ENCODE measurements around the gene HOXC11.

Gene HOXC11

GRCh38 chr12:53944209-53944608 is 28.7 kb upstream of the HOXC11 start:
- DNase-seq: no peak

GRCh38 chr12:53944907-53945847 is 27.7 kb upstream of the HOXC11 start:
- DNase-seq: no peak

DNA sequence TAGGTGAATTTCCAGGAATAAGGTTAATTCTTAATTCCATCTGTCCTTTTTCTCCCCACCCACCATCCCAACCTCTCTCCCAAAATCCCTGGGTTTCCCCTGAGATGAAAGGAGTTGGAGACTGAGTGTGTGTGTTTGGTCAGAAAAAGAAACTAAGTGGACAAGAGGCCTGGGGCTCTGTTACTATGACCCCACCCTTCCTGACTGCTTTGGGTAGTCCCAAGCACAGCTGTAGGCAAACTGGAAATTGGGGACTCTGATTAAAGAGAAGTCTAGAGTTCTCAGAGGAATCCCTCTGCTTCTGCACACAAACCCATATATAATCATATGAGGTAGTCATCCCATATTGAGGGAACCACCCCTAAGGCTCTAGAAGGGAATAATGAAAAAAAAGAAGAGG is 25.2 kb upstream of the HOXC11 start:
- no peak for DNase-seq

DNA sequence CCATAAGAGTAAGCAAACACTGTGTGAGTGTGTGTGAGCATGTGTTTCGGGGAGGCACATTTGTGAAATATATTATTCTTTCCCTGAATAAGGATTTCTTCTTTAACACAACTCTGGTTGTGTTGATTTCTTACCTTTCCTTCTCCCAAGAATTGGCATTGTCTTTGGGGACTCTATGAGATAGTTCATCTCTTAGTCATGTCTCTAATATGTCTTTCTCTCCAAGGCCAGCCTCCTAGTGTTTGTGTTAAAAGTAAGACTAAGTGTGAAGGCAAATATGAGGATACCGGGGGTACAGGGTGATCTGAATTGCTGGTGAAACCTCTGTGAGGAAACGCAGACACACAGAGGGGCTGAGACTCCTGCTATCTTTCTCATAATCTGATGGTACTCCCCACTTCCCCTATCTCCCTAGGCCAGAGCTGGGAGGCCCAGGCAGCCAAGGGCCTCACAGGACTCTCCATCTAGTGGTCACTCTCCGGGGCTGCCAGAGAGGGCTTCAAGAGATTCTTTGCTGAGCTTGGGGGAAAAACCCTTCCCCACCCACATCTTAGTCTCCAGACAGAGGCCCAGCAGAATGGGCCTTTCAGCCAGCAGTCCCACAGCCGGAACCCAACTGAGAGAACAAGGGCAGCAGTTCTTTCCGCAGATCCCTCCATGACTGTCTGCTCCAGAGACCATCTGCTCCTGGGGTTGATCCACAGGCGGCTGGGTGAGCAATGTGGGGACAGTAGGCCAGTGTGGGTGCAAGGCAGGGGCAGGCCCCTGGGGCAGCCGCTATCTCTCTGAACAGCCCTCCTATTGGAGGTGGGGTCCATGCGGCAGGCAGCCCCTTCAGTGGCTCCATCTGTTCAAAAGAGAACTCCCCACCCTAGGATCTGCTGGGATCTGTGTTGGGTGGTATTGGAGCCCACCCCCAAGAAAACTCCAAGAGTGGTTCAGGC is 24.0 kb upstream of the HOXC11 start:
- no peak for DNase-seq

DNA sequence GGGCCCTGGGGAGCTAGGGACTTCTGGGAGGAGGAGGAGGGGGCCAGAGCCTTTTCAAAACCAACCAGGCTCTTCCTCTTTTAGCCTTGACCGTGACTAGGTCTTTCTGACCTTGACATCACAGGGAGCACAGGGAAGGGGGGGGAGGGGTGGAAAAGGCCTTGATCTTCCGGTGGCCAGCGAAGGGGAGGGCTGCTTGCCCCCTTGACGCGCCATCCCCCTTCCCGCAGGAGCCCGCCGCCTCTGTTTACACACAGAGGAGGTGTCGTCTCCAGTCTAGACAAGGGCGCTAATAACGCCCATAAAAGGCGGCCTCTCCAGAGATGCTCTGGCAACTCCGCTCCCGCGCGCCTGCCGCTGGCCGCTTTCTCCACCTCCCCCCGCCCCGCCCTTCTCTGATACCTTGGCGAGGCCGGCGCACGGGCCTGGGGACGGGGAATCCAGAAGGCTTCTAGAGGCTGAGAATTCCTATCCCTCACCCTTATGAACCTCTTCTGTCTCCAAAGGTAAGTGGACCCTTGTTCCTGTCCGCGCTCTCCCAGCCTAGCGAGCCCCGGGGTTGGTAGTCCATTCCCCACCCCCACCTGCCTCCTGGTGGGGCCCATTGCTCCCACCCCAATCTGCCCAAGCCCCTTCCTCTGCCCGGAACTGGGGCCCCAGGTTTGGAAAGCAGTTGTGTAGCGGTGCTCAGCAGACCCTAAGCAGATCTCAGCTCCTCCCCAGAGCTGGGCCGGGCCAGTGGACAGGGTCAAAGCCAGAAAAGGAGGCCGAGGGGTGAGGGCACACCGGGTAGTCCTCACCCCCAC is 23.1 kb upstream of the HOXC11 start:
- no peak for DNase-seq

DNA sequence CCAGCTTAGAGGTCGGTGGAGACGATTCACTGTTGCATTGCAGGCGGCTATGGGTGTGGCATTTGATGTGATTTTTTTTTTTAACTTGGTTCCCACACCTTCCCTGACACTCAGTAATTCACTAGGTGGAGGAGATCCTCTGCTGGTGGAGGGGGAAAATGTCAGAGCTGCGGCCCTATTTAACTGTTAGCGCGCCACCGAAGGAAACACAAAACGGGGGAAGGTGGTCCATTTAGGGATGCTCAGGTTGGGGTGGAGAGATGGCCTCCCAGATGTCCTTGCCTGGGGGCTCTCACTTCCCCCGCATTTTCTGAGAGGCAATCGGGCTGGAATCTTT is 22.5 kb upstream of the HOXC11 start:
- no peak for DNase-seq

GRCh38 chr12:53950789-53951576 is 21.9 kb upstream of the HOXC11 start:
- DNase-seq: no peak

DNA sequence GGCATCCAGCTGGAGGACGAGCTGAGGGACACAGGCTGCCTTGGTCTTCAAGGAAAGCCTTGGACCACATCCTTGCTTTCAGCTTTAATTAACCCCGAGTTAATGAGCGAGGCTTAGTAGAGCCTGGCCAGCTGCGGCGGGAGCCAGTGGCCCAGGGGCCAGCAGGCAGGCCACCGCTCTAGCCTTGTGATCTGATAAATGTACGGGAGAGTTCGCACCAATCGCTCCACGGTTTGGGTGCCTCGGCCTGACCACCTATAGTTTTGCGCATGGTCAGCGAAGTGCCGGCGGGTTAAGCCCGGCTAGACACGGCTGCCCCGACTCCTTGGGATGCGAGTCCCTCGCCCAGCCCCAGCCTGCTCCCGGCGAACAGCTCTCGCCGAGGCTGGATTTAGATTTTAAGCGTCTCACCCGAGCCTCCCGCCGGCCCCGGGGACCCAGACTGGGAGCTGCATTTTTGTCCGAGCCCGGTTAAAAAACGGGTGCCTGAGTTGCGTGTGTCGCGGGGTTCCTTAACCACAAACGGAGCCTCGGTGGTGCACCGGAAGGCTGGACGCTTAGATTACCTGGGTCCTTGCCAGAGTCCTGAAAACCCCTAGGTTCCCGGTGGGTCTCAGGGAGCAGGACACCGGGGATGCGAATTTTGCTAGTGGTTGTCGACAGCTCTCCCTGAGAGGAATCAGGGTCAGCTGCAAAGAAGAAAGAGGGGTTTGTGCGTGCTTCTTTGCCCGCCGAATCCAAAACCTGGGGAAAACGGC is 21.2 kb upstream of the HOXC11 start:
- no peak for DNase-seq

- no peak for DNase-seq
These were observed 20.6 kb upstream of the HOXC11 start for GRCh38 chr12:53952335-53952694.

GRCh38 chr12:53952871-53953734 is 19.8 kb upstream of the HOXC11 start:
- no peak for DNase-seq

GRCh38 chr12:53953831-53954693 is 18.9 kb upstream of the HOXC11 start:
- no peak for DNase-seq

DNA sequence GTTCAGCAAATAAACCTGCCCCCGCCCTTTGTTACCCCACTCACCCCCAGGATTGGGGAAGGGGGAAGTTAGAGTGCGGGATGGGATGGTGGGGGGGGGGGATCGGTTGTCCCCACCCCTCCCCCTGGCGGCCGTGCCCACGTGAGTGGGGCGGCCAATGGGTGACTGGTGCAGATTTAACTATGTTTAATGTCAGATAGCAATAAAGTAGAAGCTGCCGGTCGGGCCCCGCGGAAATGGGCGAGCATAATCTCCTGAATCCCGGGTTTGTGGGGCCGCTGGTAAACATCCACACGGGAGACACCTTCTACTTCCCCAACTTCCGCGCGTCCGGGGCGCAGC is 18.3 kb upstream of the HOXC11 start, which contains the start of gene HOXC12:
TSS of gene HOXC12 (plus strand) at position 210 of the 342 bp plus-strand sequence. CDS start at position 237, 27 bp downstream.
- DNase-seq: no peak

GRCh38 chr12:53955036-53955775 is 17.7 kb upstream of the HOXC11 start:
- DNase-seq: no peak

DNA sequence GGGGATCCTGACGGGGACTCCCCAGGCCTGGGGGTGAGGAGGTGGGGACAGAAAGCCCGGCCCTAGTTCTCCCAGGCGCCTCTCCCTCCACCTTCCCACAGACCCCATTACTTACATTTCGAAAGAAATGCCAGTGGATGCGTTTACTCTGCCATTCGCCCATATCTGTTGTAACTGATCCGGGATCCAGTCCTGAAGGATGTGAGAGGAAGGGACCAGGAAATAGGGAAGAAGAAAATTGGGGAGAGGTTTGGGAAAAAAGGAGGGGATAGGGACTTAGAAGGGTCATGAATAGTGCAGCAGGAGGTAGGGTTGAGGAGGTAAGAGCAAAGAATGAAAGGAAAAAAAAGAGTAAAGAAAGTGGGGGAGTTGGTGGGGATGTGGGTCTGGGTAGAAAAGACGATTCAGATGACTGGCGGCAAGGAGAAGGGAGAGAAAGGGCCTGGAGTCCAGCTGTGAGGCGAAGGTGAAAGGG is 17.1 kb upstream of the HOXC11 start:
- DNase-seq: no peak

- DNase-seq: no peak
These were observed 16.6 kb upstream of the HOXC11 start for GRCh38 chr12:53956251-53956887.

- DNase-seq: no peak
These were observed 15.9 kb upstream of the HOXC11 start for GRCh38 chr12:53956914-53957536.

DNA sequence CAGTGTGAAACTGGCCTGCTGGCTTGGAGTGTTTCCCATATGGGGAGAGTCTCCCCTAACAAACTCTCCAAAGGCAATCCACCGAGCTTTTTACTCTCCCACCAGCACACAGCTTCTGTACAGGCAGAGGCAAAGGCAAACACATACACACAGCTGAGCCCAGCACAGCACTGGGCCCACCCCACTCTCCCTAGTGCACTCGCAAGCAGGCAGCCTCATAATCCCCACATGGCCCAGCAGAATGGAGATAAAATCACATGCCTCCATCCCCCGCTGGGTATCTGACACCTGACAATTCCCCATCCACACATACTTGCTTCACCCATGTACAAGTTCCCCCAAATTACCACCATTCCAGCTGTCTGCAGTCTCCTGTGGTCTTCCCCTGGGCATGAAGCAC is 14.8 kb upstream of the HOXC11 start:
- no peak for DNase-seq

All from CD4-positive, alpha-beta T cell treated with Interleukin-12 subunit alpha and Interleukin-12 subunit beta, for 1 hour (primary cell).